HL-60/S4 treated with retinoic acid at 250 ng/mL for 4 days and 3 days (cell line): ENCODE measurements around the gene PRTG.
"Not testable (repeated sequence)": the region's sequence is repeated elsewhere in the genome, so short reads cannot be mapped to it uniquely, and the experiment has no call there.

ENCODE experiments used
- in situ Hi-C: fragments of 300-500 bp; cut with MboI; formaldehyde crosslinking; loops from 2 replicates; pipeline ENCODE4 v1.7.0; 2022; ENCODE audit warnings: low sequenced_read_pairs

Gene PRTG

GRCh38 chr15:55638764-55639163 lies 104.2 kb downstream of the PRTG start:
- in situ Hi-C loops = loop anchor here (25.0 kb wide), 1 partner anchor 426 kb away; no protein-coding TSS in a partner anchor

- in situ Hi-C loops = loop anchor here (25.0 kb wide), 1 partner anchor 425 kb away; no protein-coding TSS in a partner anchor
Observed at GRCh38 chr15:55637086-55637485, 105.9 kb downstream of the PRTG start.

- in situ Hi-C loops = loop anchor here (25.0 kb wide), 1 partner anchor 421 kb away; no protein-coding TSS in a partner anchor
Observed at GRCh38 chr15:55633731-55634130, 109.2 kb downstream of the PRTG start.

- in situ Hi-C loops = loop anchor here (25.0 kb wide), 1 partner anchor 420 kb away; no protein-coding TSS in a partner anchor
Observed at GRCh38 chr15:55632434-55632833, 110.5 kb downstream of the PRTG start.

DNA sequence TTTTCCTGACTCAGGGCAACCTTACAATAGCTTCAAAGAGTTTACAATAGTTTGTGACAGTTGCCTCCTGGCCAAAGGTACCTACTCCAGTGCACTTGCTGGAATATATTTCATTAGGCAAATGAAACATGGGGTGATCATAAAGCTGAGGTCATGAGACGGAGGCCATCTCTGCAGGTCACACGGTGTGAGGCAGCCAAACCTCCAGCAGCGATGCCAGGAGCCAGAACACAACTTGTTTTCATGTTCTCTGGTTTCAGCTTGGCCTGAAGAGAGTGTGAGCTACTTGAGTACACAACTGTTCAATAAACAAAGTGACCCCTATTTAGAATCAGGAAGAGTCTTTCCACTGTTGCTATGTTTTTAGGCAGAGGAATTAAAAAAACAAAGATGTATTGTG lies 112.1 kb downstream of the PRTG start:
- in situ Hi-C loops = loop anchor here (25.0 kb wide), 1 partner anchor 419 kb away; no protein-coding TSS in a partner anchor

- in situ Hi-C loops = loop anchor here (25.0 kb wide), 1 partner anchor 416 kb away; no protein-coding TSS in a partner anchor
Observed at GRCh38 chr15:55628369-55628730, 114.6 kb downstream of the PRTG start.

DNA sequence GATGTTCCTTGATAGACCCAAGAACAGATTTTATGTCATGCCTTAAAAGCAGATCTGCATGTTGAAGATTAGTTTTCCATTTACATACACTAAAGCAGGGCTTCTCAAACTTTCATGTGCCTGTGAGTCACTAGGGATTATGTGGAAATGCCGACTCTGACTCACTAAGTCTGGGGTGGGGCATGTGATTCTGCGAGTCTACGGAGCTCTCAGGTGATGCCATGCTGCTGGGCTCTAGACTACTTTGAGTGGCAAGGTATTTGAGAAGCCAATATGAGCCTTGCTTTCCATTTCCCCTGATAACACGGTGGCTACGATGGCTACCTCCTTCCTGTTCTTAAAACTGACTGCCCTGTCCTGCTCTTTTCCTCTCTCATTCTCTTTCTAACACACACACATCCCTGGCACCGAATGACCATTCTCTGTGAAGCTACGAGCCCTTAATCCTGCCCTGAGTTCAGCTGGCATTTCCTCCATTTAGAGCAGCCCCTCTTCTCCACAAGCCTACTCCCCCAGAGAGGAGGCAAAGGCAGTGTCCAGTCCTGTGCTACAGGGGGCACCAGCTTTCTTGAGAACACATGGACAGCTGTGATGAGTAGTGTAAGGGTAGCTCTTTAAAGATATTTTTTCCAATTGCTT lies 115.1 kb downstream of the PRTG start:
- in situ Hi-C loops = loop anchor here (25.0 kb wide), 1 partner anchor 416 kb away; no protein-coding TSS in a partner anchor

GRCh38 chr15:55619783-55620182 lies 123.2 kb downstream of the PRTG start:
- in situ Hi-C loops = no loop called here

DNA sequence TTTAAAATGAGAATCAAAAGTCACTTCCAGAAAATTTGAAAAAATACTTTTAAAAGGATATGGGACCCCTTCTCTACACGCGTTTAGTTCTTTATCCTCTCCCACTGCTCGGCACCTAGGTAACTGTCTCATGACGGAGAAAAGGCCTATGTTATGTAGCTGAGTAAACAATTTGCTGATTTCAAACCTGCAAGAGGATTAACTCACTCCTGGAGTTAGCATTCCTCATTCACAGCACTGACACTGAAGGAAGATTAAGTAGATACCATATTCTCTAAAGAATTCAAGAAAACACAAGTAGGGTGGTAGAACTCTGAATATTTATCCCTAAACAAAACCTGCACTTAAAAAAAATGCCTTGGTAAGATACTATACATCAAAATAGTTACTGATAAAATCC lies 124.6 kb downstream of the PRTG start:
- in situ Hi-C loops = no loop called here

DNA sequence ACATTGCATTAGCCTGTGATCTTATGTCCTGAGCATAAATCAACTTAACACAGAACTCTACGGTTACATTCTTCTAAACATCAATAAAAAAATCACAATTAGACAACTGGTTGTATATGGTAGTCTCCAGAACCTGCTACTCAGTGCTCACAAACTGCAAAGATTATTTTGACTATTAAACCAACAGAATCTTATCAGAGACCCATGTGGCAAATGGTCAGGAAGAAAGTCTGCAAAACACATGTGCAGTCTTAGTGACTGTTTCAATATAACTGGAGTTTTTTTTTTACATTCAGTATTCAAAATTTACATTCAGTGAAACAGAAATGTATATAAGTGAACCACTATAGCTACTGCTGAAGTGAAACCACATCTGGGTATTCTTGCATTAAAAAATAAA lies 127.5 kb downstream of the PRTG start:
- in situ Hi-C loops = no loop called here

GRCh38 chr15:55613727-55614126 lies 129.2 kb downstream of the PRTG start:
- in situ Hi-C loops = no loop called here

DNA sequence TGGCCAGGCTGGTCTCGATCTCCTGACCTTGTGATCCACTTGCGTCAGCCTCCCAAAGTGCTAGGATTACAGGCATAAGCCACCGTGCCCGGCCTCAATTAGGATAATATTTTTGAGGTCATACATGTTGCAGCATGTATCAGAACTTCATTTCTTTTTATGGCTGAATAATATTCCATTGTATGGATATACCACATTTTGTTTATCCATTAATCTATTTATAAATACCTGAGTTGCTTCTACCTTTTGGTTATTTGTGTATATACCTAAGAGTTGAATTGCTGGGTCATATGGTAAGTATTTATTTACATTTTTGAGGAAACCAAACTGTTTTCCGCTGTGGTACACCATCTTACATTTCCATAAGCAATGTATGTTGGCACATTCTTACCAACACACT lies 136.7 kb downstream of the PRTG start:
- in situ Hi-C loops = no loop called here

DNA sequence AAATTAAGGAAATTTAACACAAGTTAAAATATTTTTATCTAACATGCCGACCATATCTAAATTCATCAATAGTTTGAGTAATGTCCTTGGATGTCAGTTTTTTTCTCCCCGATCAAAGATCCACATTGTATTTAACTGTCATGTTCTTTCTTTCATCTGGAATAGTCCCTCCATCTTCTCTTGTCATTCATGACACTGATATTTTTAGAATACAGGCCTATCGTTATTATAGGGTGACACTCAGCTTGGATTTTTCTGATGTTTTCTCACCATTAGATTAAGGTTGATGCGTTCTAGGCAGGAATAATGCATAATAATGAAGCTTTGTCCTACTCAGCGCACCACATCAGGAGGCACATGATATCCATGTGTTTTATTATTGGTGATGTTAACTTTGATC lies 141.6 kb downstream of the PRTG start:
- in situ Hi-C loops = no loop called here

DNA sequence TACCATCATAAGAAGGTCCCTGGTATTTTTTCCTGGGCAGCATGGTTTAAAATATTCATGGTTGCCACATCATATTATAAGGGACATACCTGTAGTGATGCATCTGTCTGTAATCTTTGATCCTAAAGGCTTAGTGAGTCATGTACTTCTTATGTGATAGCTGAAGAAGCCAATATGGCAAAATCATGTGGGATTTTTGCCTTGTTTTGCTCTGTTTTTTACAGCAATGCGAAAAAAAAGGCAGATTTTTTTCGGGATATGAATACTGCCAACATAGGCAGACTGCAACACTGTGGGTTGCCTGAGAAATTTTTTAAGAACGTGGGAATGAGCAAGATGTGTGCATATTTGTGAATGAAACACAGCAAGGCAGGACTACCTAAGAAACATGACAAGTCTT lies 143.5 kb downstream of the PRTG start:
- in situ Hi-C loops = no loop called here

DNA sequence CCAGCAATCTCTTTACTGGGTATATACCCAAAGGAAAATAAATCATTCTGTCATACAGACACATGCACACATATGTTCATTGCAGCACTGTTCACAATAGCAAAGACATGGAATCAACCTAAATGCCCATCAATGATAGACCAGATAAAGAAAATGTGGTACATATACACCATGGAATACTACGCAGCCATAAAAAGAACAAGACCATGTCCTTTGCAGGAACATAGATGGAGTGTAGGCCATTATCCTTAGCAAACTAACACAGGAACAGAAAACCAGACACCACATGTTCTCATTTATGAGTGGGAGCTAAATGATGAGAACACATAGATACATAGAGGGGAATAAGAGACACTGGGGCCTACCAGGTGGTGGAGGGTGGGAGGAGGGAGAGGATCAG lies 149.9 kb downstream of the PRTG start:
- in situ Hi-C loops = not testable (repeated sequence)

DNA sequence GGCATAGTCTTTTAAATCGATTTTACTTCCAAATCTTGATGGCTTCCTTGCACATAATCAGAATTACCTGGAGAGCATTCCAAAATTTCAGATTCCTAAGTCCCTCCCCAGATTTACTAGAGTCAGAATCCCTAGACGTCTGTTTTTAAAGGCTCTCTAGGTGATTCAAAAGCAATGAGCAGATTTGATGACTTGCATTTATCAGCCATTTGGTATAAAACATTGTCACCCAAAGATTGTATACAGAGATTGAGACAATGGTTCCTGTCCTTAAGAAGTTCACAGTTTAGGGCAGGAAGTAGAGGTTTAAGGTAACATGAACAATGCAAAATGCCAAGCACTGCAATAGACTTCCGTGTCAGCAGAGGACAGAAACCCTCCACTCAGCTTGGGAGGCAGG lies 152.2 kb downstream of the PRTG start:
- in situ Hi-C loops = no loop called here

DNA sequence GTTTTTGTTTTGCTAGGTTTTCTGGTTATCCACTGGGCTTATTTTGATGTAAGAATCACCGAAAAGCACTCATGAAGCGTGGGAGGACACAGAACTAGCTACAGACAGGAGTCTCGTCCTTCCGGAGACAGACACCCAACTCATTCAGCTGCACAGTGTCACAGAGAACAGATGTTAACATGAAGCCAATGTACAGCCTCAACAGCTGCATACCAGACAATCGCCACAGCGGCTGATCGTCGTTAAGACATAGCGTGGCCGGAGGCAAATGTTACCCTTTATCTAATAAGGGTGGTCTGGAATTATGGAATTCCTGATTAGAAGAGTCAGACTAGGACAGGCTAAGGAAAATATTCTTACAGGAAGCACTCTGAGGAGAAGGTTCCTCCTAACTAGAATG lies 153.7 kb downstream of the PRTG start:
- in situ Hi-C loops = no loop called here

- in situ Hi-C loops = no loop called here
Observed at GRCh38 chr15:55588815-55589115, 154.2 kb downstream of the PRTG start.

DNA sequence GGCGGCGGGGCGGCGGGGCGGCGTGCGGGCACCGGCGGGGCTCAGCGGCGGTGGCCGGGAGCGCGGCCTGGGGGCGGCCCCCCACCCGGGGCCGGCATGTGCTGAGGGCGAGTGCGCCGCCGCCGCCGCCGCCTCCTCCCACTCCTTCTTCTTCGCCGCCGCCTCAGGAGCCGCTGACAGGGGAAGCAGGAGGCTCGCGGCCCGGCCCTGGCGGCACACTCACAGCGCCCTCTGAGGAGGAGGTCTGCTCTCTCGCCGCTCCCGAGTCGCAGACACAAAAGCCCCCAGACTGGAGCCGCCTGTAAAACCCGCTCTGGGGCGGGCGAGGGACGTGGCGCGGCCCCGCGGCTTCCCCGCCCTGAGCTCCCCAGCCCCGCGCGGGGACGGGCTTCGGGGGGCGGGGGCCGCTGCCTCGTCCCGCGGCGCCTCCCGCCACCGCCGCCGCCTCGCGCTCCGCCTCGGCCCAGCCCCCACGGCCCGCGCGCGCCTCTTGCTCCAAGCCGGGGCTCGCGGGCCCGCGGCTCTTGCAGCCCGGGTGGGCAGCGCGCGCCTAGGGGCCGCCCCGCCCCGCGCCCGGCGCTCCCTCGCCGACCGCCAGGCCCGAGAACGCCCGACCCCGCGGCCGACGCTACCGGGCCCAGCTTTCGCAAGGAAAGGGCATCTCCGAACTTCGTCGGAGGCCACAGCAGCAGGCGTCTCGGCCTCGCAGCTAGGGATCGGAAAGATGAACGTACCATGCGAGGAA lies 154.7 kb downstream of the PRTG start, which contains the start of gene PYGO1:
Gene PYGO1 (minus strand): TSS at position 276 of the 745 bp plus-strand sequence. CDS start 462 bp downstream, outside the sequence.
- in situ Hi-C loops = no loop called here

DNA sequence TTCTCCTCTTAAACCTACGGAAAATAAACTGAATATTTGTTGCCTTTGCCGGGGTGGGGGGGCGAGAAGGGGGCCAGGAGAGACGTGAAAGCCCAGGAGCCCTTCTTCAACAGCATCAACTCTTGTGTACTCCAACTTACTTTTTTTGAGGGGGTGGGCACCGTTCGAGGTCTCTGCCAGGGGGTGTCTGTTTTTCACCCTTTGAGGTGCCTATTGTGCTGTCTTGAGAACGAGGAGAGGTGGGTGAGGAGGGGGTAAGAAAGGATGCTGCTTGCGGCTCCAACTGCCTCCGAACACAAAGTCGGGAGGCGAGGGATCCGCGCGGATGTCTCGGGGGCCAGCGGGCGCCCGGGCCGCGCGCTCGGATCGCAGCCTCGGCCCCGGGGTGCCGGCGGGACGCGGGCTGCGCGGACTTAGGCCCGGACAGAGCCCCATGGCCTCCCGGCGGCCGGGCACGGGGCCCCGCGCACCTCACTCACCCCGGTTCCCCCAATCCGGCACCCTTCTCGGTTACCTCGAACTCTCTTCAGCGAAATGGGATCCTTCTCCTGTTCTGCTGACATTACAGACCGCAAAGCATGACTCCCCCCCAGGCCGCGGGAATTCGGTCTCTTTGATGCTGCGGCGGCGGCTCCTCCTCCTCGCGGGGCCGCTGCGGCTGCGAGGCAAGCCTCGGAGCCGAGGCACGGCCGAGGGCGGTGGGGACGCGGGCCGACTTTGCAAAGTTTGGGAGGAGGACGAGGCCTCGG lies 155.5 kb downstream of the PRTG start:
- in situ Hi-C loops = no loop called here

DNA sequence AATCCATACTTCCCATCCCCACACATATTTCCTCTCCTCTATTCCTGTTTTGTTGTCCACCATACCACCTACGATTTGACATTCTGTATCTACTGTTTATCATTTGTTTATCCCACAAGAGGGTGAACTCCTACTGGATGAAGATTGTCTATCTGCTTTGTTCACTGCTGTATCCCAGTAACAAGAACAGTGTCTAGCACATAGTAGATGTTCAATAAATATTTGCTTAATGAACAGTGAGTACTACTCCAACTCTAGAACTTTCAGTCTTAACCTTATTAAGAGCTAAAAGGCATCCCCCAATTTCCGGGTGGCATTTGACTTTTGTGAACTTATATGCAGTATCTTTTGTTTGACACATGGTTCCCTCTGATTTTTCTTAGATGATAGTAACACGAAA lies 156.1 kb downstream of the PRTG start:
- in situ Hi-C loops = no loop called here

GRCh38 chr15:55576943-55577342 lies 166.0 kb downstream of the PRTG start:
- in situ Hi-C loops = no loop called here
